SK-N-MC (cell line): ENCODE results near the gene APOBR.
"Not testable (repeated sequence)": the region's sequence is repeated elsewhere in the genome, so short reads cannot be mapped to it uniquely, and the experiment has no call there.

Experiments
- DNase-seq: peaks from one replicate; pipeline ENCODE4 v3.0.0-alpha.2; 2011; ENCODE audit warnings: low read depth, low spot score
- H3K27ac ChIP-seq: fragments of 200-600 bp; sonication (generic); 2 replicates; pipeline ENCODE4 v1.5.1; 2016; ENCODE audit warnings: mixed run types
- H3K36me3 ChIP-seq: fragments of 200-600 bp; sonication (generic); 2 replicates; pipeline ENCODE4 v1.6.1; 2017; ENCODE audit warnings: antibody characterized with exemption, low read length, mixed read lengths; ENCODE audit not compliant: insufficient read depth
- H3K4me3 ChIP-seq: fragments of 200-600 bp; sonication (generic); 2 replicates; pipeline ENCODE4 v1.5.1; 2016
- H3K9ac ChIP-seq: fragments of 200-600 bp; sonication (generic); 2 replicates; pipeline ENCODE4 v1.8.0; 2017; ENCODE audit warnings: mixed run types, mixed read lengths; ENCODE audit not compliant: insufficient read length
- H3K9me3 ChIP-seq: fragments of 200-600 bp; sonication (generic); 2 replicates; pipeline ENCODE4 v1.6.1; 2017; ENCODE audit warnings: low read depth, mild to moderate bottlenecking, antibody characterized with exemption, low read length, moderate library complexity, mixed read lengths
- EZH2 ChIP-seq: fragments of 200-600 bp; sonication (generic); IDR thresholded peaks from one replicate; pipeline ENCODE4 v1.6.1; 2017; ENCODE audit warnings: antibody characterized with exemption
- FOXP2 ChIP-seq: optimal IDR thresholded peaks from 2 replicates; pipeline ENCODE3; 2011; ENCODE audit warnings: mild to moderate bottlenecking, moderate library complexity; ENCODE audit not compliant: insufficient read depth; ENCODE audit errors: extremely low read length, control extremely low read depth
- POLR2AphosphoS5 ChIP-seq: IDR thresholded peaks from 2 replicates; pipeline ENCODE4 v1.6.1; 2012; ENCODE audit warnings: mild to moderate bottlenecking, low read depth, low read length, borderline replicate concordance

APOBR gene

GRCh38 chr16:28521436-28521835 lies 27.0 kb downstream of the APOBR start:
- H3K36me3 ChIP-seq, result no peaks in the 10 kb centered on the region
- TF ChIP-seq FOXP2 (no peak), POLR2AphosphoS5 (no peak), EZH2 (no peak)
- H3K9me3 ChIP-seq, result no peaks in the 10 kb centered on the region
- no peak overlapping the region for H3K9ac ChIP-seq
- H3K27ac ChIP-seq, result no peak overlapping the region
- no peak for DNase-seq
- H3K4me3 ChIP-seq, result no peak overlapping the region

- Histone ChIP-seq H3K9ac (no peak overlapping the region), H3K4me3 (no peak overlapping the region), H3K9me3 (no peaks in the 10 kb centered on the region), H3K27ac (no peak overlapping the region), H3K36me3 (no peaks in the 10 kb centered on the region)
- DNase-seq, result no peak
- TF ChIP-seq FOXP2, result no peak
- no peak for TF ChIP-seq EZH2
- TF ChIP-seq POLR2AphosphoS5, result no peak
Observed at GRCh38 chr16:28522792-28523191, 28.3 kb downstream of the APOBR start.

GRCh38 chr16:28524681-28525171 lies 30.3 kb downstream of the APOBR start:
- TF ChIP-seq EZH2 (no peak), FOXP2 (no peak), POLR2AphosphoS5 (no peak)
- H3K9ac ChIP-seq, result no peak overlapping the region
- H3K36me3 ChIP-seq, result no peaks in the 10 kb centered on the region
- no peak overlapping the region for H3K4me3 ChIP-seq
- no peak overlapping the region for H3K27ac ChIP-seq
- DNase-seq, result no peak
- H3K9me3 ChIP-seq, result no peaks in the 10 kb centered on the region

- H3K27ac ChIP-seq, result no peak overlapping the region
- no peaks in the 10 kb centered on the region for H3K9me3 ChIP-seq
- H3K36me3 ChIP-seq, result no peaks in the 10 kb centered on the region
- TF ChIP-seq EZH2 (no peak), FOXP2 (no peak), POLR2AphosphoS5 (no peak)
- H3K9ac ChIP-seq, result no peak overlapping the region
- DNase-seq, result no peak
- H3K4me3 ChIP-seq, result no peak overlapping the region
Observed at GRCh38 chr16:28526201-28527099, 32.0 kb downstream of the APOBR start.

GRCh38 chr16:28527100-28527785 lies 32.8 kb downstream of the APOBR start:
- not testable (repeated sequence) for H3K4me3 ChIP-seq, H3K9me3 ChIP-seq, H3K27ac ChIP-seq, DNase-seq, H3K9ac ChIP-seq, H3K36me3 ChIP-seq

- Histone ChIP-seq H3K9ac (no peak overlapping the region), H3K9me3 (no peaks in the 10 kb centered on the region), H3K27ac (no peak overlapping the region), H3K4me3 (no peak overlapping the region), H3K36me3 (no peaks in the 10 kb centered on the region)
- no peak for DNase-seq
- TF ChIP-seq EZH2 (no peak), POLR2AphosphoS5 (no peak), FOXP2 (no peak)
Observed at GRCh38 chr16:28527985-28528384, 33.5 kb downstream of the APOBR start.

GRCh38 chr16:28528463-28528867 lies 34.0 kb downstream of the APOBR start:
- H3K36me3 ChIP-seq, result no peaks in the 10 kb centered on the region
- TF ChIP-seq FOXP2 (no peak), POLR2AphosphoS5 (no peak), EZH2 (no peak)
- H3K27ac ChIP-seq, result no peak overlapping the region
- no peak overlapping the region for H3K9ac ChIP-seq
- no peaks in the 10 kb centered on the region for H3K9me3 ChIP-seq
- no peak overlapping the region for H3K4me3 ChIP-seq
- no peak for DNase-seq

GRCh38 chr16:28529124-28529523 lies 34.7 kb downstream of the APOBR start:
- TF ChIP-seq EZH2, result no peak
- no peak overlapping the region for H3K9ac ChIP-seq
- no peak overlapping the region for H3K4me3 ChIP-seq
- no peak for DNase-seq
- no peaks in the 10 kb centered on the region for H3K36me3 ChIP-seq
- H3K9me3 ChIP-seq, result no peaks in the 10 kb centered on the region
- no peak overlapping the region for H3K27ac ChIP-seq

- no peak for DNase-seq
Observed at GRCh38 chr16:28531777-28532744, 37.6 kb downstream of the APOBR start.

More at GRCh38 chr16:28531777-28532744, 37.6 kb downstream of the APOBR start:
- TF ChIP-seq EZH2 (no peak), POLR2AphosphoS5 (no peak), FOXP2 (no peak)
- Histone ChIP-seq H3K36me3 (no peaks in the 10 kb centered on the region), H3K9ac (no peak overlapping the region), H3K4me3 (no peak overlapping the region), H3K27ac (no peak overlapping the region), H3K9me3 (no peaks in the 10 kb centered on the region)
